GM21423 (cell line): ENCODE results near the gene KATNA1.

ENCODE experiments used
- ATAC-seq: cut with Tn5 transposase; IDR thresholded peaks from one replicate; pipeline ENCODE4 v1.9.1; 2021; ENCODE audit warnings: mild to moderate bottlenecking, moderate library complexity; ENCODE audit not compliant: unreplicated experiment

Gene KATNA1

DNA sequence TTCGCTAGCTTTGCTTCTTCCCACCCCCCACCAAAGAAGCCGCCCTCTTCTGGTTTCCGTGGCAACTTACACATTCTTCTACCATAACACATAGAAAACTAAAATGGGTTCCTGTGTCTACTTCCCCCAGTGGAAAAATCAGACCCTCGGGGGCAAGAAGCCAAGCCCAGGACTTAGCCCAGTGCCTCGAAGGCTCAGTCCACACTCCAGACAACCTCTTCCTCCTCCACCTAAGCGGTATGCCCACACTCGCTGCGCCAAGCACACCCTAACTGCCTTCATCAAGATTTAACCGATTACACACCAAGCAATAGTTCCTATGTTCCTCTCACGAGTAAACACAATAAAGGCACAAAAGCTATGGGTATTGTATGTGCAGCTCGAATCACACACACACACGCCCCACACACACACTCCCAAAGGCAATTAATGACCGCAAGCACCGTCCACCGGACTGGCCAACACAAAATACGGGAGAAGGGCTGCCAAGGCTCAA, 103.2 kb downstream of the KATNA1 start:
- peak; percentile 15 for ATAC-seq
